Measurements from ENCODE around the gene PLCXD1.

- TF ChIP-seq CTCF (IDR thresholded peaks at IDR 0.05) (no peak), POLR2A (IDR thresholded peaks at IDR 0.05) (no peak)
Observed at GRCh38 chrX:302975-303374, 21.8 kb downstream of the PLCXD1 start.

Measured in ovary (tissue), 3 donors.